ENCODE results near the gene DDX53. TPM values are rescaled to one million over a fixed set of nuclear protein-coding genes. Genes with fewer than 3 reads are reported as not detected.

The DDX53 gene
- polyA plus RNA-seq (2011; rRNA removed), result not detected in 2 replicates
- polyA minus RNA-seq (2011; rRNA and poly(A)+ RNA removed), result not detected in 2 replicates

GRCh38 chrX:22999696-23000223 lies at the start of gene DDX53:
TSS of gene DDX53 (plus strand) at chrX:22999960. CDS start at chrX:23000058, 98 bp downstream.
- H3K4me3 ChIP-seq (ENCODE audit: low read depth, low read length), result no peak within 1 kb of the TSS
- no peak for TF ChIP-seq CTCF (IDR thresholded peaks at IDR 0.05; ENCODE audit: insufficient read depth, low read depth, low read length)
- POLR2A ChIA-PET, result no interaction called here
- no peaks in the 10 kb centered on the region for H3K36me3 ChIP-seq (ENCODE audit: control insufficient read depth, insufficient read depth, low read length)
- no peaks in the 10 kb centered on the region for H3K27me3 ChIP-seq (ENCODE audit: control insufficient read depth, insufficient read depth, low read length)
- no peak for DNase-seq (ENCODE audit: low read depth)
- CTCF ChIA-PET, result no interaction called here

DNA sequence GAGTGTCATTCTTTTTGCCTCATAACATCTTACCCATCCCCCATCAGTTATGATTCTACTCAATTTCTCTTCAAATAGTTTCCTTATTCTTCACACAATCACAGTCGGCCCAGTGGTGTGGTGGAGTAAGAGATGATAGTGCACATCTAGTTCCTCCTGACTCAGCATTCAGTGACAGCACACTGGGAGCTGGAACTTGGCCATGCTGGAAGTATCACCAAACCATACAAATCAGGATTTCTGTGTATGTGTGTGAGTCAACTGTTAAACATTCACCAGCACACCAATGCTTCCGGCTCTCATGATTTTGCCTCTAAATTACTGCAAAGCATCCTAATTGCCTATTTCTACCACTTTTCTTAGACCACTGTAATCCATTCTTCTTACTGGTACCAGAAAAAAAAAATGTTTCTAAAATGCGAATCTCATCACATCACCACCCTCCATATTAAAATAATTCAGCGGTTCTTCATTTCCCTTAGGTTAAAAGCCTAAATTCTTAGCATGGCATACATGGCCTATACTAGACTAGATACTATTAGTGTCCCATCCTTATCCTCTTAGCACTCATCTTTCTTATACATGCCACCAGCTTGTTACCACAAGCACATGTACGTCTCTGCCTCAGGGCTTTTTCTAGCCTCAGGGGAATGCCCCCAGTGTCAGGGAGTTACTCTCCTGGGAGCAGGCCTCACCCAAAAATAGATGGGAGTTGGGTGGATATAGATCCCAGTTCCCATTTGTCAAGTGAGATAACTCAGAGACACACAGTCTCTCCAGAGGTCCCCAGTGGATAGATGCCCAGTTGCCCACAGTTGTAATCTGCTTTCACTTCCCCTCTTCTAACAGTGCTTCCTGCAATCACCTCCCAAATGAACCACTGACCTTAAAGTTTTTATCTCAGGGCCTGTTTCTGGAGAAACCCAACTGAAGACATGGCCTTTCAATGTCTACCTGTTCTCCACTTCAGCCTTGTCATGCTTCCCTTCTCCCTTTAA lies 49.2 kb upstream of the DDX53 start:
- no peaks in the 10 kb centered on the region for H3K36me3 ChIP-seq (ENCODE audit: control insufficient read depth, insufficient read depth, low read length)
- no peaks in the 10 kb centered on the region for H3K27me3 ChIP-seq (ENCODE audit: control insufficient read depth, insufficient read depth, low read length)
- no peak overlapping the region for H3K4me3 ChIP-seq (ENCODE audit: low read depth, low read length)
- POLR2A ChIA-PET, result no interaction called here
- CTCF ChIA-PET, result interaction anchor here (1.8 kb wide), 1 partner anchor 10 kb away, joined by 4 read pairs; no protein-coding TSS in a partner anchor
- TF ChIP-seq CTCF (IDR thresholded peaks at IDR 0.05; ENCODE audit: insufficient read depth, low read depth, low read length), result no peak
- DNase-seq (ENCODE audit: low read depth), result peak; percentile 33

GRCh38 chrX:22952010-22952409 lies 47.8 kb upstream of the DDX53 start:
- no peak overlapping the region for H3K4me3 ChIP-seq (ENCODE audit: low read depth, low read length)
- no peak for DNase-seq (ENCODE audit: low read depth)
- no peak for TF ChIP-seq CTCF (IDR thresholded peaks at IDR 0.05; ENCODE audit: insufficient read depth, low read depth, low read length)
- H3K27me3 ChIP-seq (ENCODE audit: control insufficient read depth, insufficient read depth, low read length), result no peaks in the 10 kb centered on the region
- H3K36me3 ChIP-seq (ENCODE audit: control insufficient read depth, insufficient read depth, low read length), result no peaks in the 10 kb centered on the region
- CTCF ChIA-PET, result interaction anchor here (1.8 kb wide), 1 partner anchor 8 kb away, joined by 4 read pairs; no protein-coding TSS in a partner anchor
- POLR2A ChIA-PET, result no interaction called here

GRCh38 chrX:22958250-22958649 lies 41.5 kb upstream of the DDX53 start:
- POLR2A ChIA-PET, result no interaction called here
- no peak for DNase-seq (ENCODE audit: low read depth)
- no peak overlapping the region for H3K4me3 ChIP-seq (ENCODE audit: low read depth, low read length)
- TF ChIP-seq CTCF (IDR thresholded peaks at IDR 0.05; ENCODE audit: insufficient read depth, low read depth, low read length), result no peak
- H3K27me3 ChIP-seq (ENCODE audit: control insufficient read depth, insufficient read depth, low read length), result no peaks in the 10 kb centered on the region
- CTCF ChIA-PET, result no interaction called here
- no peaks in the 10 kb centered on the region for H3K36me3 ChIP-seq (ENCODE audit: control insufficient read depth, insufficient read depth, low read length)

DNA sequence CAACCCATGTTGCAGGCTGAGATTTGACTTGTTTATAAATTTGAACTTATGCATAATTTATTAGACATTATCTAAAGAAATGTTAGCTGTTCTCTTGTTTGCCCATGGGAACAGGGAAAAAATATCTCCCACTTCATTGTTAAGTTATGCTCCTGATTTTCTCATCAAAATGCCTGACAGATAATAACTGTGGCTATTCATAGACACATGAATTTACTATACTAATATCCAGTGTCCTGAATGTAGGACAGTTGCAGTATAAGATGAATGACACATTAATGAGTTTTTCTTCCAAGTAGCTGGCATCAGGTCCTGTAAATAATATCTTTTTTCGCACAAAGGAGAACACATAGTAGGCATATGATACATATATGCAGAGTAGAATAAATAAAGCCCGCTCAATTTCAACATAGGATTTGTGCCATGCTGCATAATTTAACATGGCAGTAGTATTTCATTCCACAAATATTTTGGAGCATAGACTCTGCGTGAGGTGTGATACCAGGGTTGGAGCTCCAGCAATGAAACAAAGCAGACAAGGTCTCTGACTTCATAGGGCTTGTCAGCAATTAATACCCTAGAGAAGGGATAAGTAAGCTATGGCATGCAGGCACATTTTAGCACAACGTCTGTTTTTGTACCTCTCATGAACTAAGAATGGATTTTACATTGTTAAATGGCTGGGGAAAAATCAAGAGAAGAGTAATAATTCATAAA lies 40.4 kb upstream of the DDX53 start:
- Histone ChIP-seq H3K36me3 (ENCODE audit: control insufficient read depth, insufficient read depth, low read length) (no peaks in the 10 kb centered on the region), H3K27me3 (ENCODE audit: control insufficient read depth, insufficient read depth, low read length) (no peaks in the 10 kb centered on the region), H3K4me3 (ENCODE audit: low read depth, low read length) (no peak overlapping the region)
- POLR2A ChIA-PET, result no interaction called here
- CTCF ChIA-PET, result no interaction called here
- TF ChIP-seq CTCF (IDR thresholded peaks at IDR 0.05; ENCODE audit: insufficient read depth, low read depth, low read length), result no peak
- no peak for DNase-seq (ENCODE audit: low read depth)

All from BJ (cell line).